Pancreas (tissue), 10 donors: ENCODE results near the gene MACROD1. TPM values are rescaled to one million over a fixed set of nuclear protein-coding genes. Genes with fewer than 3 reads are reported as not detected.

Source experiments
- ATAC-seq, 4 donors: fragments of 200-7000 bp; cut with Tn5 transposase; one replicate each; pipeline versions ENCODE4 v1.8.0 to v1.9.1; 2020; ENCODE audit warnings: mild to moderate bottlenecking in 4 of 4, moderate library complexity in 4 of 4
- DNase-seq, 6 donors: peaks; one replicate each; pipeline ENCODE4 v3.0.0-alpha.2; 2020
- FAIRE-seq: peaks from 2 replicates; lab custom pipeline; 2012; peaks lifted over from hg19 to GRCh38; lab: Jason Lieb, UNC
- H3K27ac ChIP-seq, 4 donors: fragments of 200-600 bp; sonication (generic); 1 replicate in 3 of 4; 2 replicates in 1 of 4; pipeline versions ENCODE4 v1.5.0 to v1.8.0; 2020
- H3K27me3 ChIP-seq, 4 donors: fragments of 200-600 bp; one replicate each; pipeline ENCODE4 v1.8.0; 2021
- H3K36me3 ChIP-seq, 3 donors: fragments of 200-600 bp; sonication (generic) in 1 of 3; one replicate each; pipeline versions ENCODE4 v1.5.0 to v1.8.0; 2020 to 2021
- H3K4me1 ChIP-seq, 3 donors: fragments of 200-600 bp; one replicate each; pipeline ENCODE4 v1.8.0; 2021
- H3K4me3 ChIP-seq, 4 donors: fragments of 200-600 bp; sonication (generic) in 2 of 4; one replicate each; pipeline versions ENCODE4 v1.5.0 to v1.8.0; 2020 to 2021
- H3K9me3 ChIP-seq, 4 donors: fragments of 200-600 bp; one replicate each; pipeline ENCODE4 v1.8.0; 2021
- WGBS, 2 donors: extraction: QIAGEN DNeasy Blood & Tissue Kit; methylation state at CpG; one replicate each; pipeline ENCODE4 v1.1.7; 2013; 5-methylcytosine and 5-hydroxymethylcytosine counted together
- intact Hi-C, 3 donors: fragments of 100-400 bp; cut with DNase I; formaldehyde crosslinking; loops; one replicate each; pipeline versions ENCODE4 v1.11.1 to v1.14.2; 2022
- polyA plus RNA-seq, 2 donors: library from polyadenylated mRNA; stranded (reverse); fragments of 200-250 nt; gene quantifications; one replicate each; pipeline ENCODE4 v1.2.3, GENCODE V29; 2013
- total RNA-seq, 6 donors: library from RNA; stranded (reverse); fragmentation: NEBNext Ultra II Directional in 4 of 6; extraction: Animal tissue kit (Norgen Biotek cat#: 25700) in 4 of 6; gene quantifications; one replicate each; pipeline versions ENCODE4 v1.2.1 to v1.2.4, GENCODE V29; 2021 to 2023
- TF ChIP-seq, protein P1 (sequence below), 4 donors: fragments of 200-600 bp; sonication (generic) in 3 of 4; IDR thresholded peaks; one replicate each; pipeline versions ENCODE4 v1.5.0 to v1.8.0; 2021; ENCODE audit warnings: antibody characterized with exemption in 4 of 4
- donor health status: healthy with polysubstance abuse.
- donor health status: DM: no; HTN: no; CAD: no; lungs with moderate emphysema.
- donor health status: DM: no; HTN: no; CAD: no.
- donor health status: control.
- donor health status: control.
- donor health status: Bipolar disorder and iron deficiency.
- donor health status: DM: yes; HTN: yes; CAD: no.
- donor health status: DM: no; HTN: no; CAD: no.
- donor health status: DM: no; HTN: no; CAD: no.
- donor health status: DM: yes; HTN: yes; CAD: no.

MACROD1 gene
- total and polyA plus RNA-seq, 8 donors, result 26.0 to 126 (median 34.8) TPM

DNA sequence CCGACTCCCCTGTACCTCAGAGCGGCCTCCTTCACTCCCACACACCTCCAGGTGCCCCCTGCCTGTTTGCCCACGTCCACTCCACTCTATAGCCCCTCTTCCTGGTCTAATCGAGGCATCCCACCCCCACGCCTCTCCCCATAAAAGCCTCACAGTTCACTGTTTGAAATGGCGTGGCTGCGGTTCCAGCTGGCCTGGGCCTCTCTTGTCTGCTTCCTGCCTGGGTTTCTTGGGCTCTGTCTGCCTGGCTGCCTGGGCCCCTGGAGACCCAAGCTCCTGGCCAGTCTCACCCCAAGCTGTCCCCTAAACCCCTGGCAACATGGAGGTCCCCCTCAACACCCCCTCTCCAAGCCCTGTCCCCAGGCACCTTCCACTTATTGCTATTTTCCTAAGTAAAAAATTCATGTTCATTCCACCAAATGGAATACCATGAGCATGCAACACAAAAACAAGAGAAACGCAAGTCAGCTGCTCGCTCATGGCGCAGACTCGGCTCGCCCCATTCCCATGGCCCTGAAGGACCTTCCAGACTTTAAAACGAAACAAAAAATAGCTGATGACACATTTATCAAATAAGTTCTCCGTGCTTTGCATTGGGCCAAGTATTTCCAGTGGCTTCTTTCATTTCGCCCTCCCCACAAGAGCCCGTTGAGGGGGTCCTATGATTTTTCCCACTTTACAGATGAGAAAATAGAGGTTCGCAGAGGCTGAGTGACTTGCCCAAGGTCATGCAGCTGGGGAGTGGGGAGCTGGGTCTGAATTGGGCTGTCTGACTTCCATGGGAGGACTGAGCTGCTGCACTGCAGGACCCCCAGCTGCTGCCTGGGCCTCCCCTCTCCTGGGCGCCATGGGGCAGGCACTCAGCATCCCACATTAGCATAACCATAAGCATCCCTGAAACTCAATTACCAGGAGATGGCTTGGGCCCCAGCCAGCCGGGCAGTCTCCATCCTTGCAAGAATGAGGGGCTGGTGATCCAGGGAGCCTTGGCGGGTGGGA lies 141.9 kb downstream of the MACROD1 start:
- WGBS, 2 donors, result 89 to 94% methylated on average over 20 of the region's 20 CpGs

DNA sequence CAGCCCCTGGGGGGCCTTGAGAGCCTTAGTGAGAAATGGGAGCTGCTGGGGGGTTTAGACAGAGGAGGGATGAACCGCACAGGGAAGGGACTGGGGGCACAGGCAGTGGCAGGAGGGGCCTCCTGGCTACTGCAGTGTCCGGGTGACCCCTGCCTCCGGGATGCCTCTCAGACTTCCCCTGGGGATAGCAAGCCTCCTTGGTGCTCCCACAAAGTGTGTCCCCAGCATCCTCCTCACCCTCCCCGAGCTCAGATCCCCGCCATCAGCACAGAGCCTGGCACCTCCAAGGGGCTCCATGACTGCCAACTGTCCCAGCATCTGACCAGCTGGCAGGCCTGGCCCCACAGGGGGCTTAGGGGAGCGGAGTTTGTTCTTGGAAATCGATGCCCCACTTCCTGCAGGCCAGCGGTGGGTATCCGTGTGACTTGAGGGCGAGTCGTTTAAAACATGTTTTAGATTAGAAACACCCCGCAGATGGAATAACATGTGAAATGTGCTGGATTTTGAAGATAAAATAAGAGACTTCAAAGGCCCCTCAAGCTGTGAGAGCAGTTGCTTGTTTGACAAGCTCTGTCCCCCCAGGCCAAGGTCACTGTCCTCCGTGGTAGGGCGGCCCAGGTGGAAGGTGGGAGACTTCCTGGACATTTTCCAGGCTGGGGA lies 143.7 kb downstream of the MACROD1 start:
- 86 to 90% methylated on average over 14 of the region's 14 CpGs for WGBS, 2 donors
- TF ChIP-seq, protein P1, sequence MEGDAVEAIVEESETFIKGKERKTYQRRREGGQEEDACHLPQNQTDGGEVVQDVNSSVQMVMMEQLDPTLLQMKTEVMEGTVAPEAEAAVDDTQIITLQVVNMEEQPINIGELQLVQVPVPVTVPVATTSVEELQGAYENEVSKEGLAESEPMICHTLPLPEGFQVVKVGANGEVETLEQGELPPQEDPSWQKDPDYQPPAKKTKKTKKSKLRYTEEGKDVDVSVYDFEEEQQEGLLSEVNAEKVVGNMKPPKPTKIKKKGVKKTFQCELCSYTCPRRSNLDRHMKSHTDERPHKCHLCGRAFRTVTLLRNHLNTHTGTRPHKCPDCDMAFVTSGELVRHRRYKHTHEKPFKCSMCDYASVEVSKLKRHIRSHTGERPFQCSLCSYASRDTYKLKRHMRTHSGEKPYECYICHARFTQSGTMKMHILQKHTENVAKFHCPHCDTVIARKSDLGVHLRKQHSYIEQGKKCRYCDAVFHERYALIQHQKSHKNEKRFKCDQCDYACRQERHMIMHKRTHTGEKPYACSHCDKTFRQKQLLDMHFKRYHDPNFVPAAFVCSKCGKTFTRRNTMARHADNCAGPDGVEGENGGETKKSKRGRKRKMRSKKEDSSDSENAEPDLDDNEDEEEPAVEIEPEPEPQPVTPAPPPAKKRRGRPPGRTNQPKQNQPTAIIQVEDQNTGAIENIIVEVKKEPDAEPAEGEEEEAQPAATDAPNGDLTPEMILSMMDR (IDR thresholded peaks at IDR 0.05), result no peak
- no peak overlapping the region for H3K27ac ChIP-seq
- peaks cover 4 to 9% (median 5%) of the 10 kb centered on the region in 3 donors for H3K4me1 ChIP-seq
- DNase-seq (no peak), FAIRE-seq (no peak), ATAC-seq (no peak)
- H3K36me3 ChIP-seq, result no peaks in the 10 kb centered on the region
- no peaks in the 10 kb centered on the region for H3K27me3 ChIP-seq
- intact Hi-C loops, result no loop called here
- H3K4me3 ChIP-seq, result no peak overlapping the region
- no peaks in the 10 kb centered on the region for H3K9me3 ChIP-seq

More for the DNA sequence above, 141.9 kb downstream of the MACROD1 start:
- no peak overlapping the region for H3K4me3 ChIP-seq
- FAIRE-seq, result no peak
- H3K9me3 ChIP-seq, result no peaks in the 10 kb centered on the region
- TF ChIP-seq, protein P1 (IDR thresholded peaks at IDR 0.05), result no peak
- no peak for DNase-seq
- H3K27ac ChIP-seq, result no peak overlapping the region
- H3K27me3 ChIP-seq, result no peaks in the 10 kb centered on the region
- no peak for ATAC-seq
- H3K4me1 ChIP-seq, result peaks cover 2 to 4% (median 2%) of the 10 kb centered on the region in 3 donors
- intact Hi-C loops, result no loop called here
- no peaks in the 10 kb centered on the region for H3K36me3 ChIP-seq

DNA sequence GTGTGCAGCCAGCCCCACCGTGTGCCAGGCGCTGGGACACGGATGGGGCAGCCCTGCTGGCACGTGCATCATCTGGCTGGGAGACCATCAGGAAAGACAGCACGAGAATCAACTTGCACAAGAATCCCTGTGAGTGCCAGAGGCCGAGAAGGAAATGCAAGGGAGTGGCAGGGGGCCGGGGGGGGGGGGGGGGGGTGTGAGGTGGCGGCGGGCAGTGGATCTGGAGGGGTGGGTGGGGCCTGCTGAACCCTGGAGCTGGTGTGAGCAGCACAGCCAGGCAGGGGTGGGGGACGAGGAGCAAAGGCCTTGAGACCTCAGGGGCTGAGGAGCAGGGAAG lies 144.2 kb downstream of the MACROD1 start:
- TF ChIP-seq, protein P1 (IDR thresholded peaks at IDR 0.05), result no peak
- Histone ChIP-seq H3K4me3 (no peak overlapping the region), H3K9me3 (no peaks in the 10 kb centered on the region), H3K4me1 (peaks cover 4 to 9% (median 5%) of the 10 kb centered on the region in 3 donors), H3K27ac (no peak overlapping the region), H3K27me3 (no peaks in the 10 kb centered on the region), H3K36me3 (no peaks in the 10 kb centered on the region)
- WGBS, 2 donors, result 69 to 78% methylated on average over 9 to 10 of the region's 10 CpGs
- FAIRE-seq (no peak), DNase-seq (no peak), ATAC-seq (peak in 1 of 4 donors; percentile 3)
- intact Hi-C loops, result no loop called here

DNA sequence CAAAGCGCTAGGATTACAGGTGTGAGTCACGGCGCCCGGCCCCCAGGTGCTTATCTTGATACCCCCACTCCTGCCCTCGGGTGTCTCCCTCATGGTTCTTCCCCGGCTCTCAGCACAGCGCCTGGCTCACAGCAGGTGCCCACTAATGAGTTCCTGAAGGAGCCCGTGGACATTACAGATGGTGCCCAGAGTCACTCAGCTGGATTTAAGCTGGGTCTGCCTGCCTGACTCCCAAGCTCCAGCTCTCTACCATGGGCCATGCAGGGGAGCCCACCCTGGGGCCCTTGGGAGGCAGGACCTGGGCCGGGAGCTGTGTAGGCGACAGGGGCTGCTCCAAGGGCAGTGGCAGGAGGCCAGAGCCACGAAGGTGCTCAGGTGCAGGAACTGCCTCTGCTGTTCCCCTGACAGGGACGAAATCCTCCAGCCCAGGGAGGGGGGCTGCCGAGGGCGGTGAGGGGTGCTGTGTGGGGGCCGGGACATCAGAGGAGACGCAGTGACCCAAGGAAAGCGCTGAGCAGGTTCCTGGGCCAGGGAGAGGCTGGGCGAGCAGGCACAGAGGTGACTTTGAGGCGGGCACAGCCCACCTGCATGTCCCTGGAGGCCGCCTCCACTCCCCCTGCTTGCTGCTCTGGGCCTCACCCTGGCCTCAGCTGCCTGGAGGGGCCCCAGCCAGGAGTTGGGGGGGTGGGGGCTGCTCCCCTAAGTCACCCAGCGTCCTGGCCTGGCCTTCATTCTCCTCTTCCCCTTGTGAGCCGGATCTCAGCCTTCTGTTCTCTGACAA lies 144.7 kb downstream of the MACROD1 start:
- TF ChIP-seq, protein P1 (IDR thresholded peaks at IDR 0.05), result no peak
- ATAC-seq (no peak), FAIRE-seq (no peak), DNase-seq (peak in 1 of 6 donors; percentile 40)
- Histone ChIP-seq H3K36me3 (no peaks in the 10 kb centered on the region), H3K9me3 (no peaks in the 10 kb centered on the region), H3K4me1 (peaks cover 4 to 9% (median 5%) of the 10 kb centered on the region in 3 donors), H3K27ac (no peak overlapping the region), H3K27me3 (no peaks in the 10 kb centered on the region), H3K4me3 (no peak overlapping the region)
- intact Hi-C loops, result no loop called here
- WGBS, 2 donors, result 86 to 88% methylated on average over 22 of the region's 22 CpGs
